Thyroid gland (tissue), 4 donors: Measurements from ENCODE around the gene RRAGC.

Source experiments
- CTCF ChIP-seq, 6 experiments: fragments of 200-600 bp in 3 of 6; fragments of 450-650 bp in 3 of 6; sonication (generic) in 3 of 6; IDR thresholded peaks; one replicate each; pipeline ENCODE4 v1.5.1; 2016 to 2019; ENCODE audit warnings: antibody characterized with exemption in 6 of 6, mild to moderate bottlenecking in 2 of 6, inconsistent platforms in 1 of 6, moderate library complexity in 1 of 6
- POLR2A ChIP-seq, 2 donors: fragments of 450-650 bp; IDR thresholded peaks; one replicate each; pipeline ENCODE4 v1.6.1; 2017; ENCODE audit warnings: antibody characterized with exemption in 2 of 2, mild to moderate bottlenecking in 2 of 2, moderate library complexity in 1 of 2

GRCh38 chr1:38889589-38889988 lies 30.0 kb upstream of the RRAGC start:
- TF ChIP-seq POLR2A (IDR thresholded peaks at IDR 0.05) = no peak
- TF ChIP-seq CTCF (IDR thresholded peaks at IDR 0.05) = no peak
